ENCODE results near the gene CNOT9.

DNA sequence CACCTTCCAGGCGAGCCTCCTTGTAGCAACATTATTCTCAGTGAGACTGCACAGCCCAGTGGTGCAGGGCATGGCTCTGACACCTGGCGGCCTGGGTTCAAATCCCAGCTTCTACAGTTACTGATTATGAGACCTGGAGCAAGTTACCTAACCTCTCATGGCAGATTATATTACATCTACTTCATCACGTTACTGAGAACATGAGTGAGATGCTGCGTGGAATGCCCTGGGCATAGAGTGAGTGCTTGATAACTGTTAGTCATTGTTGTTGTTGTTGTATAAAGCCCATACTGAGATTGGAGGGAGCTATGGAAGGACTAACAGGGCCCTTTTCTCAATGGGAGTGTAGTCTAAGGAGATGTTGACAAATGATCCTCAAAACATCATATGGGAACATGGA is 57.7 kb downstream of the CNOT9 start:
- TF ChIP-seq POLR2A (IDR thresholded peaks at IDR 0.05; ENCODE audit: low read depth, low read length) (no peak), TAF1 (IDR thresholded peaks at IDR 0.05; ENCODE audit: borderline replicate concordance, low read depth, low read length) (no peak)

All from GM12892 (cell line).